ENCODE data around the gene R3HDM1. TPM values are rescaled to one million over a fixed set of nuclear protein-coding genes. Genes with fewer than 3 reads are reported as not detected.

R3HDM1 gene
- total RNA-seq, 4 donors from 2014 or later, result 13.1 to 56.6 (median 19.6) TPM

GRCh38 chr2:135636982-135637381 lies 105.7 kb downstream of the R3HDM1 start:
- Histone ChIP-seq H3K4me1 (no peaks in the 10 kb centered on the region), H3K4me3 (no peak overlapping the region), H3K36me3 (peaks cover 6 to 73% (median 30%) of the 10 kb centered on the region in 4 donors), H3K27ac (replicated peaks in 1 of 4) (no peak overlapping the region), H3K27me3 (no peaks in the 10 kb centered on the region), H3K9me3 (no peaks in the 10 kb centered on the region)
- 86% methylated on average over 1 of the region's 1 CpG for WGBS
- intact Hi-C loops (cut with DNase I), result no loop called here
- TF ChIP-seq EP300 (IDR thresholded peaks at IDR 0.05), result no peak
- TF ChIP-seq POLR2A (IDR thresholded peaks at IDR 0.05; ENCODE audit: low read depth), result no peak
- TF ChIP-seq CTCF (IDR thresholded peaks at IDR 0.05), result no peak
- no peak for TF ChIP-seq POLR2AphosphoS5 (IDR thresholded peaks at IDR 0.05)
- no peak for DNase-seq (ENCODE audit: extremely low spot score)

- intact Hi-C loops (cut with DNase I), result no loop called here
- Histone ChIP-seq H3K9me3 (no peaks in the 10 kb centered on the region), H3K27me3 (no peaks in the 10 kb centered on the region), H3K36me3 (peaks cover 6 to 69% (median 28%) of the 10 kb centered on the region in 4 donors), H3K4me3 (no peak overlapping the region), H3K27ac (replicated peaks in 1 of 4) (no peak overlapping the region), H3K4me1 (no peaks in the 10 kb centered on the region)
- no peak for DNase-seq (ENCODE audit: extremely low spot score)
- no peak for TF ChIP-seq POLR2A (IDR thresholded peaks at IDR 0.05; ENCODE audit: low read depth)
- no peak for TF ChIP-seq CTCF (IDR thresholded peaks at IDR 0.05)
- no peak for TF ChIP-seq POLR2AphosphoS5 (IDR thresholded peaks at IDR 0.05)
- TF ChIP-seq EP300 (IDR thresholded peaks at IDR 0.05), result no peak
- 85% methylated on average over 4 of the region's 4 CpGs for WGBS
Measured at GRCh38 chr2:135637456-135638087, 106.3 kb downstream of the R3HDM1 start.

GRCh38 chr2:135638825-135639224 lies 107.5 kb downstream of the R3HDM1 start:
- DNase-seq (ENCODE audit: extremely low spot score), result no peak
- intact Hi-C loops (cut with DNase I), result no loop called here
- Histone ChIP-seq H3K27ac (replicated peaks in 1 of 4) (no peak overlapping the region), H3K9me3 (no peaks in the 10 kb centered on the region), H3K4me3 (no peak overlapping the region), H3K4me1 (no peaks in the 10 kb centered on the region), H3K27me3 (no peaks in the 10 kb centered on the region), H3K36me3 (peaks cover 6 to 66% (median 28%) of the 10 kb centered on the region in 4 donors)
- TF ChIP-seq CTCF (IDR thresholded peaks at IDR 0.05), result no peak
- TF ChIP-seq POLR2A (IDR thresholded peaks at IDR 0.05; ENCODE audit: low read depth), result no peak
- no peak for TF ChIP-seq EP300 (IDR thresholded peaks at IDR 0.05)
- TF ChIP-seq POLR2AphosphoS5 (IDR thresholded peaks at IDR 0.05), result no peak
- WGBS, result 77% methylated on average over 3 of the region's 3 CpGs

- no peak for DNase-seq (ENCODE audit: extremely low spot score)
- no peaks in the 10 kb centered on the region for H3K4me1 ChIP-seq
- whole genome bisulfite sequencing, result 94% methylated on average over 7 of the region's 7 CpGs
- TF ChIP-seq CTCF (IDR thresholded peaks at IDR 0.05), result no peak
- TF ChIP-seq POLR2AphosphoS5 (IDR thresholded peaks at IDR 0.05), result no peak
- TF ChIP-seq EP300 (IDR thresholded peaks at IDR 0.05), result no peak
- no peak for TF ChIP-seq POLR2A (IDR thresholded peaks at IDR 0.05; ENCODE audit: low read depth)
- H3K36me3 ChIP-seq, result peaks cover 12 to 70% (median 29%) of the 10 kb centered on the region in 4 donors
- no peaks in the 10 kb centered on the region for H3K27me3 ChIP-seq
- no peak overlapping the region for H3K4me3 ChIP-seq
- intact Hi-C loops (cut with DNase I), result no loop called here
- H3K27ac ChIP-seq (replicated peaks in 1 of 4), result no peak overlapping the region
- no peaks in the 10 kb centered on the region for H3K9me3 ChIP-seq
Measured at GRCh38 chr2:135641156-135642068, 110.1 kb downstream of the R3HDM1 start.

Data from esophagus muscularis mucosa (tissue), 4 donors.